Panc1 (cell line): ENCODE results near the gene XKR7. TPM values are rescaled to one million over a fixed set of nuclear protein-coding genes. Genes with fewer than 3 reads are reported as not detected.

Source experiments
- ATAC-seq: fragments of 200-7000 bp; cut with Tn5 transposase; 2 replicates; pipeline ENCODE4 v1.9.1; 2020; ENCODE audit warnings: mild to moderate bottlenecking, moderate library complexity
- BruUV-seq: library from RNA; stranded (reverse); fragments of 400-500 nt; replicated peaks from 2 replicates; lab custom pipeline; 2021; lab: Mats Ljungman, UMichigan
- CTCF ChIA-PET: fragments of 300-600 bp; sonication (Branson Sonifier 250); formaldehyde crosslinking; loops from one replicate; lab custom pipeline; 2022; ENCODE audit warnings: antibody characterized with exemption; lab: Charles Lee
- POLR2A ChIA-PET: fragments of 300-600 bp; sonication (Branson Sonifier 250); formaldehyde crosslinking; loops from one replicate; lab custom pipeline; 2022; ENCODE audit warnings: antibody characterized with exemption; lab: Charles Lee
- DNase-seq: peaks from one replicate; pipeline ENCODE4 v3.0.0-alpha.2; 2010; ENCODE audit warnings: low read depth, low spot score
- H3K27ac ChIP-seq: 2 replicates; pipeline ENCODE4 v1.5.1; 2011; ENCODE audit warnings: mild to moderate bottlenecking, low read length, inconsistent platforms
- H3K27me3 ChIP-seq: fragments of 200-500 bp; sonication (Bioruptor generic); 2 replicates; pipeline ENCODE4 v1.6.0; 2014; ENCODE audit warnings: low read length, inconsistent platforms; ENCODE audit not compliant: control insufficient read depth, insufficient read depth
- H3K36me3 ChIP-seq: fragments of 200-500 bp; sonication (Bioruptor generic); 2 replicates; pipeline ENCODE4 v1.5.1; 2014; ENCODE audit warnings: inconsistent platforms, mild to moderate bottlenecking, low read length, moderate library complexity; ENCODE audit not compliant: control insufficient read depth, insufficient read depth
- H3K4me1 ChIP-seq: 2 replicates; pipeline ENCODE4 v1.5.1; 2011; ENCODE audit warnings: inconsistent platforms, mild to moderate bottlenecking, low read length, moderate library complexity; ENCODE audit not compliant: control insufficient read depth, insufficient read depth
- H3K4me3 ChIP-seq, 2 experiments: 2 replicates each; pipeline ENCODE4 v1.5.1; 2011 to 2012; ENCODE audit warnings: low read depth in 2 of 2, low read length in 2 of 2, mild to moderate bottlenecking in 2 of 2, inconsistent platforms in 1 of 2, moderate library complexity in 1 of 2
- H3K9me3 ChIP-seq: fragments of 200-500 bp; sonication (Bioruptor generic); 2 replicates; pipeline ENCODE4 v1.5.1; 2014; ENCODE audit warnings: low read depth, mild to moderate bottlenecking, inconsistent platforms, low read length, moderate library complexity; ENCODE audit not compliant: control insufficient read depth, insufficient read depth
- POLR2AphosphoS5 ChIP-seq: IDR thresholded peaks from 2 replicates; pipeline ENCODE4 v1.6.1; 2012; ENCODE audit warnings: mild to moderate bottlenecking, low read depth, low read length, moderate library complexity
- SIN3A ChIP-seq: IDR thresholded peaks from 2 replicates; pipeline ENCODE4 v1.6.1; 2012; ENCODE audit warnings: low read depth, mild to moderate bottlenecking, low read length, moderate library complexity, borderline replicate concordance; ENCODE audit not compliant: insufficient read depth
- TCF7L2 ChIP-seq: IDR thresholded peaks from 2 replicates; pipeline ENCODE4 v1.6.1; 2011; ENCODE audit warnings: mild to moderate bottlenecking, low read depth, low read length, inconsistent platforms
- in situ Hi-C: cut with HindIII; loops from 2 replicates; pipeline ENCODE4 v1.10.0; 2016; ENCODE audit warnings: low sequenced_read_pairs, low pct_unique_long_range_greater_than_20kb
- intact Hi-C: fragments of 100-400 bp; cut with micrococcal nuclease; formaldehyde crosslinking; loops from one replicate; pipeline ENCODE4 v1.10.0; 2022; ENCODE audit not compliant: unreplicated experiment
- total RNA-seq: library from RNA; stranded (reverse); gene quantifications from one replicate; pipeline ENCODE4 v1.2.1, GENCODE V29; 2021; ENCODE audit not compliant: unreplicated experiment
- TF ChIP-seq, protein P1 (sequence below), 2 experiments: IDR thresholded peaks; 2 replicates each; pipeline ENCODE4 v1.6.1; 2011 to 2012; ENCODE audit warnings: low read depth in 2 of 2, control low read depth in 1 of 2, low read length in 1 of 2, mild to moderate bottlenecking in 1 of 2, moderate library complexity in 1 of 2; ENCODE audit not compliant: insufficient read depth in 1 of 2
- TF ChIP-seq, protein P2 (sequence below): fragments of 450-650 bp; IDR thresholded peaks from 2 replicates; pipeline ENCODE4 v1.5.1; 2017; ENCODE audit warnings: mild to moderate bottlenecking

Gene XKR7
- total RNA-seq, 1 experiment from 2014 or later = 6.2 TPM

DNA sequence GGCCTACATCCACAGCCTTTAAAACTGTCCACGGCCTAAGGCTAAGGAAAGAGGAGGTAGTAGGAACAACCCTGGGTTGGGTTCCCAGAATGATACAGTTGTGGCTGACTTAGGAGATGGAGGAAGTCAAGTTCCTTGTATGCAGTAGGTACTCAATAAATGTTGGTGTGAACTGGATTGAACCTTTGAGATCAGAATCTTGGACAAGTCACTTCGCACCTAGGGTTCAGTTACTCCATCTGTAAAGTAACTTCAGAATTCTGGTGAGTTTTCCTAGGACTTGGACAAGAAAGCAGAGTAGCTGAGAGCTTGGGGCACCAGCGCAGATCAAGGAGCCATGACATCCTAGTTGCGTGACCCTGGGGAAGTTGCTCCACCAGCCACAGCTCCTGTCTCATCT lies 9.1 kb downstream of the XKR7 start:
- DNase-seq (no peak), ATAC-seq (no peak)
- intact Hi-C loops (no loop called here), in situ Hi-C loops (no loop called here)
- POLR2A ChIA-PET = no interaction called here
- Histone ChIP-seq H3K4me1 (peaks cover 58% of the 10 kb centered on the region), H3K27me3 (no peaks in the 10 kb centered on the region), H3K27ac (peak overlapping the region; percentile 93), H3K9me3 (no peaks in the 10 kb centered on the region), H3K4me3 (no peak overlapping the region), H3K36me3 (no peaks in the 10 kb centered on the region)
- BruUV-seq = no TSS peak
- CTCF ChIA-PET = no interaction called here
- no peak for TF ChIP-seq SIN3A
- no peak for TF ChIP-seq POLR2AphosphoS5
- TF ChIP-seq, protein P1, sequence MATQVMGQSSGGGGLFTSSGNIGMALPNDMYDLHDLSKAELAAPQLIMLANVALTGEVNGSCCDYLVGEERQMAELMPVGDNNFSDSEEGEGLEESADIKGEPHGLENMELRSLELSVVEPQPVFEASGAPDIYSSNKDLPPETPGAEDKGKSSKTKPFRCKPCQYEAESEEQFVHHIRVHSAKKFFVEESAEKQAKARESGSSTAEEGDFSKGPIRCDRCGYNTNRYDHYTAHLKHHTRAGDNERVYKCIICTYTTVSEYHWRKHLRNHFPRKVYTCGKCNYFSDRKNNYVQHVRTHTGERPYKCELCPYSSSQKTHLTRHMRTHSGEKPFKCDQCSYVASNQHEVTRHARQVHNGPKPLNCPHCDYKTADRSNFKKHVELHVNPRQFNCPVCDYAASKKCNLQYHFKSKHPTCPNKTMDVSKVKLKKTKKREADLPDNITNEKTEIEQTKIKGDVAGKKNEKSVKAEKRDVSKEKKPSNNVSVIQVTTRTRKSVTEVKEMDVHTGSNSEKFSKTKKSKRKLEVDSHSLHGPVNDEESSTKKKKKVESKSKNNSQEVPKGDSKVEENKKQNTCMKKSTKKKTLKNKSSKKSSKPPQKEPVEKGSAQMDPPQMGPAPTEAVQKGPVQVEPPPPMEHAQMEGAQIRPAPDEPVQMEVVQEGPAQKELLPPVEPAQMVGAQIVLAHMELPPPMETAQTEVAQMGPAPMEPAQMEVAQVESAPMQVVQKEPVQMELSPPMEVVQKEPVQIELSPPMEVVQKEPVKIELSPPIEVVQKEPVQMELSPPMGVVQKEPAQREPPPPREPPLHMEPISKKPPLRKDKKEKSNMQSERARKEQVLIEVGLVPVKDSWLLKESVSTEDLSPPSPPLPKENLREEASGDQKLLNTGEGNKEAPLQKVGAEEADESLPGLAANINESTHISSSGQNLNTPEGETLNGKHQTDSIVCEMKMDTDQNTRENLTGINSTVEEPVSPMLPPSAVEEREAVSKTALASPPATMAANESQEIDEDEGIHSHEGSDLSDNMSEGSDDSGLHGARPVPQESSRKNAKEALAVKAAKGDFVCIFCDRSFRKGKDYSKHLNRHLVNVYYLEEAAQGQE (IDR thresholded peaks at IDR 0.05; ENCODE audit: insufficient read depth in 1 of 2, low read depth in 2 of 2, low read length in 1 of 2) = no peak
- TF ChIP-seq TCF7L2 = no peak
- TF ChIP-seq, protein P2, sequence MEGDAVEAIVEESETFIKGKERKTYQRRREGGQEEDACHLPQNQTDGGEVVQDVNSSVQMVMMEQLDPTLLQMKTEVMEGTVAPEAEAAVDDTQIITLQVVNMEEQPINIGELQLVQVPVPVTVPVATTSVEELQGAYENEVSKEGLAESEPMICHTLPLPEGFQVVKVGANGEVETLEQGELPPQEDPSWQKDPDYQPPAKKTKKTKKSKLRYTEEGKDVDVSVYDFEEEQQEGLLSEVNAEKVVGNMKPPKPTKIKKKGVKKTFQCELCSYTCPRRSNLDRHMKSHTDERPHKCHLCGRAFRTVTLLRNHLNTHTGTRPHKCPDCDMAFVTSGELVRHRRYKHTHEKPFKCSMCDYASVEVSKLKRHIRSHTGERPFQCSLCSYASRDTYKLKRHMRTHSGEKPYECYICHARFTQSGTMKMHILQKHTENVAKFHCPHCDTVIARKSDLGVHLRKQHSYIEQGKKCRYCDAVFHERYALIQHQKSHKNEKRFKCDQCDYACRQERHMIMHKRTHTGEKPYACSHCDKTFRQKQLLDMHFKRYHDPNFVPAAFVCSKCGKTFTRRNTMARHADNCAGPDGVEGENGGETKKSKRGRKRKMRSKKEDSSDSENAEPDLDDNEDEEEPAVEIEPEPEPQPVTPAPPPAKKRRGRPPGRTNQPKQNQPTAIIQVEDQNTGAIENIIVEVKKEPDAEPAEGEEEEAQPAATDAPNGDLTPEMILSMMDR = no peak

DNA sequence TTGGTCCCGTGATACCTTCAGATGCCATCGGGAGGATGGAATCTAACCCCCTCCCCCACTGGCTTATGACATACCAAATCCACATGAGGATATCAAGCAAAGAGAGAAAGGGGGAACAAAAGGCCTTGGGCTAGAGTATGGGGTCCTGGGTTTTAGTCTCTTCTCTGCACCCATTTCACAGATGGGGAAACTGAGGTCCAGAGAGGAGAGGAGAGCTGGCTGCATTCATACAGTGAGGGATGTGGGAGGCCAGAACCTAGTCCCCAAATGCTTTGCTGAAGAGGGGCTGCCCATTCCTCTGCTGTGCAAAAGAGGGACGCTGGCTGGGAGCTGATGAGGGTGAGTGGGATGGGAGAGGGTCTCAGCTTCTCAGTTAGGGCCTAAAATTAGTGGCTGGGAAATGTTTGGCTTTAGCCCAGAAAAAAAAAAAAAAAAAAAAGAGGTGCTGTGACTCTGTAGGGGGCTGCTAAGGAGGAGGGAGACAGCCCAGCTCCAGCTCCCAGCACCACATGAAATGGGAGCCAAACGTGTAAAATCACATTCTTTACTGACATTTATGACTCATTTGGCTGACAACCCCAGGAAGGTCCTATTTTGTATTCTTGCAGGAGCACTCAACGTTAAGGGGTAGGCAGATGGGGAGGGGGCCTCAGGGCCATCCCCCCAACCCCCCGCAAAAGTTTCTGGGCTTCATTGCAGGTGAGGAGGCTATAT lies 11.9 kb downstream of the XKR7 start:
- peaks cover 41% of the 10 kb centered on the region for H3K4me1 ChIP-seq
- H3K9me3 ChIP-seq = no peaks in the 10 kb centered on the region
- in situ Hi-C loops = no loop called here
- H3K27ac ChIP-seq = peak overlapping the region; percentile 48; the same call in 1 of the 2 replicates
- TF ChIP-seq TCF7L2 (no peak), SIN3A (no peak), POLR2AphosphoS5 (no peak)
- TF ChIP-seq, protein P1 (IDR thresholded peaks at IDR 0.05; ENCODE audit: insufficient read depth in 1 of 2, low read depth in 2 of 2, low read length in 1 of 2) = no peak
- TF ChIP-seq, protein P2 = no peak
- POLR2A ChIA-PET = no interaction called here
- DNase-seq = no peak
- no TSS peak for BruUV-seq
- intact Hi-C loops = no loop called here
- no peaks in the 10 kb centered on the region for H3K36me3 ChIP-seq
- ATAC-seq = no peak
- CTCF ChIA-PET = interaction anchor here (0.6 kb wide), 1 partner anchor 105 kb away, joined by 8 read pairs; no protein-coding TSS in a partner anchor
- H3K27me3 ChIP-seq = no peaks in the 10 kb centered on the region
- no peak overlapping the region for H3K4me3 ChIP-seq
